ENCODE measurements around the gene OR8B4.

DNA sequence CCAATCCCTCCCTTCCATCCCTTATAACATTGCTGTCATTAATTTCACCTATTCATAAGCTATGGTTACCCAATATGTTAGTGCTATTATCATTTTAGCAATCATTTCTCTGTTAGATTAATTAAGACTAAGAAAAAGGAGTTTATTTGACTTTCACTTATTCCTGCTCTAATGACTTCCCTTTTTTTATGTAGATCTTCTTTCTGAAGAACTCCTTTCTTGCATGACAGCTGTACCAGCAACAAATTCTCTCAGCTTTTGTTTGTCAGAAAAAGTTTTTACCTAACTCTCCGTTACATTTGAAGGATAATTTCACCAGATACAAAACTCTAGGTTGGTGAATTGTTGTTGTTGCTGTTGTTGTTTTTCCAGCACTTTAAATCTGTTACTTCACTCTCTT is 49.4 kb upstream of the OR8B4 start:
- no peak for TF ChIP-seq CTCF (IDR thresholded peaks at IDR 0.05)
- no peak for TF ChIP-seq POLR2A (IDR thresholded peaks at IDR 0.05)
